Measurements from ENCODE around the gene ACVR2B.
"Not testable (repeated sequence)": the region's sequence is repeated elsewhere in the genome, so short reads cannot be mapped to it uniquely, and the experiment has no call there.

- TF ChIP-seq, protein P1, sequence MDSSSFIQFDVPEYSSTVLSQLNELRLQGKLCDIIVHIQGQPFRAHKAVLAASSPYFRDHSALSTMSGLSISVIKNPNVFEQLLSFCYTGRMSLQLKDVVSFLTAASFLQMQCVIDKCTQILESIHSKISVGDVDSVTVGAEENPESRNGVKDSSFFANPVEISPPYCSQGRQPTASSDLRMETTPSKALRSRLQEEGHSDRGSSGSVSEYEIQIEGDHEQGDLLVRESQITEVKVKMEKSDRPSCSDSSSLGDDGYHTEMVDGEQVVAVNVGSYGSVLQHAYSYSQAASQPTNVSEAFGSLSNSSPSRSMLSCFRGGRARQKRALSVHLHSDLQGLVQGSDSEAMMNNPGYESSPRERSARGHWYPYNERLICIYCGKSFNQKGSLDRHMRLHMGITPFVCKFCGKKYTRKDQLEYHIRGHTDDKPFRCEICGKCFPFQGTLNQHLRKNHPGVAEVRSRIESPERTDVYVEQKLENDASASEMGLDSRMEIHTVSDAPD (CRISPR knock-in tag; IDR thresholded peaks at IDR 0.05), result not testable (repeated sequence)
- TF ChIP-seq TOPORS (CRISPR knock-in tag; IDR thresholded peaks at IDR 0.05); CTCF (CRISPR knock-in tag; IDR thresholded peaks at IDR 0.05); POLR2A (IDR thresholded peaks at IDR 0.05; ENCODE audit: insufficient read depth in 1 of 2, low read depth in 2 of 2, low read length in 2 of 2); KAT8 (CRISPR knock-in tag; IDR thresholded peaks at IDR 0.05); TAF1 (CRISPR knock-in tag; IDR thresholded peaks at IDR 0.05): not testable (repeated sequence)
- TF ChIP-seq, protein P2, sequence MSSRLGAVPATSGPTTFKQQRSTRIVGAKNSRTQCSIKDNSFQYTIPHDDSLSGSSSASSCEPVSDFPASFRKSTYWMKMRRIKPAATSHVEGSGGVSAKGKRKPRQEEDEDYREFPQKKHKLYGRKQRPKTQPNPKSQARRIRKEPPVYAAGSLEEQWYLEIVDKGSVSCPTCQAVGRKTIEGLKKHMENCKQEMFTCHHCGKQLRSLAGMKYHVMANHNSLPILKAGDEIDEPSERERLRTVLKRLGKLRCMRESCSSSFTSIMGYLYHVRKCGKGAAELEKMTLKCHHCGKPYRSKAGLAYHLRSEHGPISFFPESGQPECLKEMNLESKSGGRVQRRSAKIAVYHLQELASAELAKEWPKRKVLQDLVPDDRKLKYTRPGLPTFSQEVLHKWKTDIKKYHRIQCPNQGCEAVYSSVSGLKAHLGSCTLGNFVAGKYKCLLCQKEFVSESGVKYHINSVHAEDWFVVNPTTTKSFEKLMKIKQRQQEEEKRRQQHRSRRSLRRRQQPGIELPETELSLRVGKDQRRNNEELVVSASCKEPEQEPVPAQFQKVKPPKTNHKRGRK (CRISPR knock-in tag; IDR thresholded peaks at IDR 0.05), result not testable (repeated sequence)
Observed at GRCh38 chr3:38420758-38421157, 32.9 kb upstream of the ACVR2B start.

Data from HepG2 (cell line).